WTC11 (cell line): Measurements from ENCODE around the gene MED26.

Experiments
- ATF3 ChIP-seq: sonication (generic); formaldehyde crosslinking; conservative IDR thresholded peaks from 2 replicates; pipeline ENCODE4 v1.8.1; 2022; ENCODE audit warnings: mild to moderate bottlenecking, missing genetic modification reagents
- CREM ChIP-seq: sonication (generic); formaldehyde crosslinking; IDR thresholded peaks from 2 replicates; pipeline ENCODE4 v1.8.1; 2022; ENCODE audit warnings: mild to moderate bottlenecking, missing genetic modification reagents, moderate library complexity
- CTCF ChIP-seq: fragments of 200-600 bp; IDR thresholded peaks from 2 replicates; pipeline ENCODE4 v1.8.0; 2022; ENCODE audit warnings: antibody characterized with exemption
- FOXP1 ChIP-seq: sonication (generic); formaldehyde crosslinking; IDR thresholded peaks from 2 replicates; pipeline ENCODE4 v1.8.0; 2022; ENCODE audit warnings: missing genetic modification reagents, mild to moderate bottlenecking, moderate library complexity, borderline replicate concordance
- NFATC4 ChIP-seq: fragments of 250-450 bp; sonication (Bioruptor Pico); IDR thresholded peaks from 2 replicates; pipeline ENCODE4 v1.9.0; 2021; ENCODE audit warnings: mild to moderate bottlenecking
- NFYB ChIP-seq: sonication (generic); formaldehyde crosslinking; conservative IDR thresholded peaks from 2 replicates; pipeline ENCODE4 v1.8.0; 2022; ENCODE audit warnings: low read depth, missing genetic modification reagents
- ZBTB43 ChIP-seq: sonication (generic); formaldehyde crosslinking; IDR thresholded peaks from 2 replicates; pipeline ENCODE4 v1.8.1; 2023; ENCODE audit warnings: mild to moderate bottlenecking, missing genetic modification reagents

- TF ChIP-seq CTCF = no peak
- peak; percentile 64 for TF ChIP-seq FOXP1
- no peak for TF ChIP-seq NFATC4 (CRISPR knock-in tag)
- TF ChIP-seq CREM (CRISPR knock-in tag) = peak; percentile 97
- TF ChIP-seq NFYB (CRISPR knock-in tag) = peak; percentile 70
- no peak for TF ChIP-seq ZBTB43
- TF ChIP-seq ATF3 (CRISPR knock-in tag) = no peak
Observed at GRCh38 chr19:16572332-16573211, 55.4 kb downstream of the MED26 start, which contains the start of gene SLC35E1.
